GM23338 (cell line): ENCODE measurements around the gene DUSP6. TPM values are rescaled to one million over a fixed set of nuclear protein-coding genes. Genes with fewer than 3 reads are reported as not detected.

Experiments used
- ATAC-seq: fragments of 200-7000 bp; cut with Tn5 transposase; 3 replicates; pipeline ENCODE4 v1.9.1; 2020
- DNase-seq: peaks from one replicate; pipeline ENCODE4 v3.0.0-alpha.2; 2015; ENCODE audit warnings: low spot score
- H2AFZ ChIP-seq: fragments of 200-600 bp; sonication (generic); 2 replicates; pipeline ENCODE4 v1.8.0; 2016; ENCODE audit warnings: antibody characterized with exemption, mild to moderate bottlenecking, moderate library complexity
- H3F3A ChIP-seq: fragments of 200-600 bp; sonication (generic); replicated peaks from 2 replicates; pipeline ENCODE4 v1.8.0; 2017; ENCODE audit warnings: antibody characterized with exemption, mixed run types, low read depth
- H3K27ac ChIP-seq: fragments of 200-600 bp; sonication (generic); 2 replicates; pipeline ENCODE4 v1.6.1; 2016; ENCODE audit warnings: low read depth
- H3K27me3 ChIP-seq: fragments of 200-600 bp; sonication (generic); 2 replicates; pipeline ENCODE4 v1.8.0; 2016; ENCODE audit warnings: mild to moderate bottlenecking, mixed run types, moderate library complexity; ENCODE audit not compliant: insufficient read depth
- H3K36me3 ChIP-seq: fragments of 200-600 bp; sonication (generic); 2 replicates; pipeline ENCODE4 v1.8.0; 2016; ENCODE audit warnings: mild to moderate bottlenecking; ENCODE audit not compliant: insufficient read depth
- H3K4me1 ChIP-seq: fragments of 200-600 bp; sonication (generic); 2 replicates; pipeline ENCODE4 v1.8.0; 2016; ENCODE audit warnings: mild to moderate bottlenecking, moderate library complexity; ENCODE audit not compliant: insufficient read depth
- H3K4me2 ChIP-seq: fragments of 200-600 bp; sonication (generic); 2 replicates; pipeline ENCODE4 v1.7.1; 2017; ENCODE audit warnings: mixed run types
- H3K4me3 ChIP-seq: fragments of 200-600 bp; sonication (generic); 2 replicates; pipeline ENCODE4 v1.6.1; 2016; ENCODE audit warnings: mixed run types
- H3K79me2 ChIP-seq: fragments of 200-600 bp; sonication (generic); replicated peaks from 2 replicates; pipeline ENCODE4 v1.8.0; 2017; ENCODE audit warnings: mild to moderate bottlenecking; ENCODE audit not compliant: insufficient read depth
- H3K9me2 ChIP-seq: fragments of 200-600 bp; sonication (generic); 2 replicates; pipeline ENCODE4 v1.8.0; 2017; ENCODE audit not compliant: insufficient read depth
- H4K20me1 ChIP-seq: fragments of 200-600 bp; sonication (generic); replicated peaks from 2 replicates; pipeline ENCODE4 v1.8.0; 2017; ENCODE audit warnings: mild to moderate bottlenecking; ENCODE audit not compliant: insufficient read depth
- H3K27ac Mint-ChIP-seq: 2 replicates; pipeline ENCODE4 v1.8.0; 2020; ENCODE audit warnings: inconsistent platforms, mild to moderate bottlenecking, moderate library complexity, mixed read lengths
- H3K27me3 Mint-ChIP-seq: 3 replicates; pipeline ENCODE4 v1.8.0; 2022; ENCODE audit warnings: low read depth, mild to moderate bottlenecking, moderate library complexity, mixed read lengths, inconsistent platforms; ENCODE audit not compliant: insufficient read depth, poor library complexity
- H3K36me3 Mint-ChIP-seq: 3 replicates; pipeline ENCODE4 v1.8.0; 2021; ENCODE audit warnings: low read depth, mild to moderate bottlenecking, inconsistent platforms, moderate library complexity, mixed read lengths
- H3K4me1 Mint-ChIP-seq: 3 replicates; pipeline ENCODE4 v1.8.0; 2020; ENCODE audit warnings: mild to moderate bottlenecking, inconsistent platforms, mixed read lengths
- H3K4me3 Mint-ChIP-seq: 3 replicates; pipeline ENCODE4 v1.8.0; 2021; ENCODE audit warnings: moderate library complexity, mild to moderate bottlenecking, inconsistent platforms, mixed read lengths
- H3K9me3 Mint-ChIP-seq: 3 replicates; pipeline ENCODE4 v1.8.0; 2020; ENCODE audit warnings: moderate library complexity, mild to moderate bottlenecking, inconsistent platforms, mixed read lengths
- CREB1 ChIP-seq: fragments of 250-450 bp; sonication (Bioruptor Pico); IDR thresholded peaks from 2 replicates; pipeline ENCODE4 v1.5.0; 2020; ENCODE audit warnings: low read depth, mild to moderate bottlenecking, moderate library complexity
- EZH2 ChIP-seq: fragments of 200-600 bp; sonication (generic); IDR thresholded peaks from one replicate; pipeline ENCODE4 v1.8.0; 2017; ENCODE audit warnings: antibody characterized with exemption, mild to moderate bottlenecking, low read depth; ENCODE audit not compliant: unreplicated experiment
- EZH2phosphoT487 ChIP-seq: fragments of 200-600 bp; sonication (generic); IDR thresholded peaks from one replicate; pipeline ENCODE4 v1.8.1; 2018; ENCODE audit warnings: antibody characterized with exemption; ENCODE audit not compliant: unreplicated experiment
- JUNB ChIP-seq: IDR thresholded peaks from one replicate; pipeline ENCODE4 v1.6.1; 2016; ENCODE audit warnings: antibody characterized with exemption; ENCODE audit not compliant: unreplicated experiment
- NANOG ChIP-seq: IDR thresholded peaks from 2 replicates; pipeline ENCODE4 v1.6.1; 2016; ENCODE audit warnings: antibody characterized with exemption, borderline replicate concordance
- POLR2AphosphoS5 ChIP-seq: IDR thresholded peaks from 2 replicates; pipeline ENCODE4 v1.6.1; 2016; ENCODE audit warnings: antibody characterized with exemption, low read depth
- STAT1 ChIP-seq: IDR thresholded peaks from one replicate; pipeline ENCODE4 v1.6.1; 2016; ENCODE audit warnings: antibody characterized with exemption; ENCODE audit not compliant: unreplicated experiment
- ZNF114 ChIP-seq: fragments of 250-450 bp; sonication (Bioruptor Pico); IDR thresholded peaks from 2 replicates; pipeline ENCODE4 v1.5.0; 2020; ENCODE audit warnings: mild to moderate bottlenecking, moderate library complexity
- ZNF331 ChIP-seq: fragments of 250-450 bp; sonication (Bioruptor Pico); IDR thresholded peaks from 2 replicates; pipeline ENCODE4 v1.5.0; 2020; ENCODE audit warnings: low read depth, mild to moderate bottlenecking, moderate library complexity
- polyA plus RNA-seq: library from polyadenylated mRNA; unstranded; fragments of >200 nt; fragmentation: Nextera tagmentation; extraction: Ambion mirVana; gene quantifications from 2 replicates; pipeline ENCODE4 v1.2.1, GENCODE V29; 2016
- total RNA-seq: library from RNA; depleted of rRNA; stranded (reverse); fragments of >200 nt; shearing (Covaris generic); gene quantifications from 2 replicates; pipeline ENCODE4 v1.2.3, GENCODE V29; 2014
- TF ChIP-seq, protein P1 (sequence below): fragments of 250-450 bp; sonication (Bioruptor Pico); IDR thresholded peaks from 2 replicates; pipeline ENCODE4 v1.5.0; 2020; ENCODE audit warnings: mild to moderate bottlenecking, moderate library complexity
- TF ChIP-seq, protein P2 (sequence below): IDR thresholded peaks from one replicate; pipeline ENCODE4 v1.6.1; 2018; ENCODE audit warnings: antibody characterized with exemption; ENCODE audit not compliant: unreplicated experiment
- TF ChIP-seq, protein P3 (sequence below), 2 experiments: fragments of 200-600 bp in 1 of 2; sonication (generic) in 1 of 2; conservative IDR thresholded peaks; 2 replicates each; pipeline versions ENCODE4 v1.5.1 to v1.6.1; 2016 to 2017; ENCODE audit warnings: antibody characterized with exemption in 2 of 2, low read depth in 2 of 2, mild to moderate bottlenecking in 2 of 2, moderate library complexity in 1 of 2
- TF ChIP-seq, protein P4 (sequence below): IDR thresholded peaks from 2 replicates; pipeline ENCODE4 v1.6.1; 2016; ENCODE audit warnings: antibody characterized with exemption

The DUSP6 gene
- total and polyA plus RNA-seq, 2 experiments from 2014 or later = 117 to 191 TPM

GRCh38 chr12:89311703-89312293 lies 40.5 kb downstream of the DUSP6 start:
- H3K4me3 ChIP-seq = no peak overlapping the region
- H3K27ac ChIP-seq = no peak overlapping the region
- H3K4me3 Mint-ChIP-seq = no peak overlapping the region
- H3K36me3 ChIP-seq = no peaks in the 10 kb centered on the region
- no peaks in the 10 kb centered on the region for H3K79me2 ChIP-seq
- H4K20me1 ChIP-seq = no peaks in the 10 kb centered on the region
- no peak overlapping the region for H2AFZ ChIP-seq
- H3K4me2 ChIP-seq = no peak overlapping the region
- H3K27me3 ChIP-seq = no peaks in the 10 kb centered on the region
- no peaks in the 10 kb centered on the region; the same call in 1 of the 2 replicates for H3K9me2 ChIP-seq
- TF ChIP-seq CREB1 (CRISPR knock-in tag) = no peak
- no peak for TF ChIP-seq STAT1
- TF ChIP-seq NANOG = no peak
- no peak for TF ChIP-seq ZNF331 (CRISPR knock-in tag)
- TF ChIP-seq EZH2 = no peak
- TF ChIP-seq, protein P1, sequence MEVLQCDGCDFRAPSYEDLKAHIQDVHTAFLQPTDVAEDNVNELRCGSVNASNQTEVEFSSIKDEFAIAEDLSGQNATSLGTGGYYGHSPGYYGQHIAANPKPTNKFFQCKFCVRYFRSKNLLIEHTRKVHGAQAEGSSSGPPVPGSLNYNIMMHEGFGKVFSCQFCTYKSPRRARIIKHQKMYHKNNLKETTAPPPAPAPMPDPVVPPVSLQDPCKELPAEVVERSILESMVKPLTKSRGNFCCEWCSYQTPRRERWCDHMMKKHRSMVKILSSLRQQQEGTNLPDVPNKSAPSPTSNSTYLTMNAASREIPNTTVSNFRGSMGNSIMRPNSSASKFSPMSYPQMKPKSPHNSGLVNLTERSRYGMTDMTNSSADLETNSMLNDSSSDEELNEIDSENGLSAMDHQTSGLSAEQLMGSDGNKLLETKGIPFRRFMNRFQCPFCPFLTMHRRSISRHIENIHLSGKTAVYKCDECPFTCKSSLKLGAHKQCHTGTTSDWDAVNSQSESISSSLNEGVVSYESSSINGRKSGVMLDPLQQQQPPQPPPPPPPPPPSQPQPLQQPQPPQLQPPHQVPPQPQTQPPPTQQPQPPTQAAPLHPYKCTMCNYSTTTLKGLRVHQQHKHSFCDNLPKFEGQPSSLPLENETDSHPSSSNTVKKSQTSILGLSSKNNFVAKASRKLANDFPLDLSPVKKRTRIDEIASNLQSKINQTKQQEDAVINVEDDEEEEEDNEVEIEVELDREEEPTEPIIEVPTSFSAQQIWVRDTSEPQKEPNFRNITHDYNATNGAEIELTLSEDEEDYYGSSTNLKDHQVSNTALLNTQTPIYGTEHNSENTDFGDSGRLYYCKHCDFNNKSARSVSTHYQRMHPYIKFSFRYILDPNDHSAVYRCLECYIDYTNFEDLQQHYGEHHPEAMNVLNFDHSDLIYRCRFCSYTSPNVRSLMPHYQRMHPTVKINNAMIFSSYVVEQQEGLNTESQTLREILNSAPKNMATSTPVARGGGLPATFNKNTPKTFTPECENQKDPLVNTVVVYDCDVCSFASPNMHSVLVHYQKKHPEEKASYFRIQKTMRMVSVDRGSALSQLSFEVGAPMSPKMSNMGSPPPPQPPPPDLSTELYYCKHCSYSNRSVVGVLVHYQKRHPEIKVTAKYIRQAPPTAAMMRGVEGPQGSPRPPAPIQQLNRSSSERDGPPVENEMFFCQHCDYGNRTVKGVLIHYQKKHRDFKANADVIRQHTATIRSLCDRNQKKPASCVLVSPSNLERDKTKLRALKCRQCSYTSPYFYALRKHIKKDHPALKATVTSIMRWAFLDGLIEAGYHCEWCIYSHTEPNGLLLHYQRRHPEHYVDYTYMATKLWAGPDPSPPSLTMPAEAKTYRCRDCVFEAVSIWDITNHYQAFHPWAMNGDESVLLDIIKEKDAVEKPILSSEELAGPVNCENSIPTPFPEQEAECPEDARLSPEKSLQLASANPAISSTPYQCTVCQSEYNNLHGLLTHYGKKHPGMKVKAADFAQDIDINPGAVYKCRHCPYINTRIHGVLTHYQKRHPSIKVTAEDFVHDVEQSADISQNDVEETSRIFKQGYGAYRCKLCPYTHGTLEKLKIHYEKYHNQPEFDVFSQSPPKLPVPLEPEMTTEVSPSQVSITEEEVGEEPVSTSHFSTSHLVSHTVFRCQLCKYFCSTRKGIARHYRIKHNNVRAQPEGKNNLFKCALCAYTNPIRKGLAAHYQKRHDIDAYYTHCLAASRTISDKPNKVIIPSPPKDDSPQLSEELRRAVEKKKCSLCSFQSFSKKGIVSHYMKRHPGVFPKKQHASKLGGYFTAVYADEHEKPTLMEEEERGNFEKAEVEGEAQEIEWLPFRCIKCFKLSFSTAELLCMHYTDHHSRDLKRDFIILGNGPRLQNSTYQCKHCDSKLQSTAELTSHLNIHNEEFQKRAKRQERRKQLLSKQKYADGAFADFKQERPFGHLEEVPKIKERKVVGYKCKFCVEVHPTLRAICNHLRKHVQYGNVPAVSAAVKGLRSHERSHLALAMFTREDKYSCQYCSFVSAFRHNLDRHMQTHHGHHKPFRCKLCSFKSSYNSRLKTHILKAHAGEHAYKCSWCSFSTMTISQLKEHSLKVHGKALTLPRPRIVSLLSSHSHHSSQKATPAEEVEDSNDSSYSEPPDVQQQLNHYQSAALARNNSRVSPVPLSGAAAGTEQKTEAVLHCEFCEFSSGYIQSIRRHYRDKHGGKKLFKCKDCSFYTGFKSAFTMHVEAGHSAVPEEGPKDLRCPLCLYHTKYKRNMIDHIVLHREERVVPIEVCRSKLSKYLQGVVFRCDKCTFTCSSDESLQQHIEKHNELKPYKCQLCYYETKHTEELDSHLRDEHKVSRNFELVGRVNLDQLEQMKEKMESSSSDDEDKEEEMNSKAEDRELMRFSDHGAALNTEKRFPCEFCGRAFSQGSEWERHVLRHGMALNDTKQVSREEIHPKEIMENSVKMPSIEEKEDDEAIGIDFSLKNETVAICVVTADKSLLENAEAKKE (CRISPR knock-in tag) = no peak
- no peak for TF ChIP-seq EZH2phosphoT487
- TF ChIP-seq POLR2AphosphoS5 = no peak
- TF ChIP-seq, protein P2, sequence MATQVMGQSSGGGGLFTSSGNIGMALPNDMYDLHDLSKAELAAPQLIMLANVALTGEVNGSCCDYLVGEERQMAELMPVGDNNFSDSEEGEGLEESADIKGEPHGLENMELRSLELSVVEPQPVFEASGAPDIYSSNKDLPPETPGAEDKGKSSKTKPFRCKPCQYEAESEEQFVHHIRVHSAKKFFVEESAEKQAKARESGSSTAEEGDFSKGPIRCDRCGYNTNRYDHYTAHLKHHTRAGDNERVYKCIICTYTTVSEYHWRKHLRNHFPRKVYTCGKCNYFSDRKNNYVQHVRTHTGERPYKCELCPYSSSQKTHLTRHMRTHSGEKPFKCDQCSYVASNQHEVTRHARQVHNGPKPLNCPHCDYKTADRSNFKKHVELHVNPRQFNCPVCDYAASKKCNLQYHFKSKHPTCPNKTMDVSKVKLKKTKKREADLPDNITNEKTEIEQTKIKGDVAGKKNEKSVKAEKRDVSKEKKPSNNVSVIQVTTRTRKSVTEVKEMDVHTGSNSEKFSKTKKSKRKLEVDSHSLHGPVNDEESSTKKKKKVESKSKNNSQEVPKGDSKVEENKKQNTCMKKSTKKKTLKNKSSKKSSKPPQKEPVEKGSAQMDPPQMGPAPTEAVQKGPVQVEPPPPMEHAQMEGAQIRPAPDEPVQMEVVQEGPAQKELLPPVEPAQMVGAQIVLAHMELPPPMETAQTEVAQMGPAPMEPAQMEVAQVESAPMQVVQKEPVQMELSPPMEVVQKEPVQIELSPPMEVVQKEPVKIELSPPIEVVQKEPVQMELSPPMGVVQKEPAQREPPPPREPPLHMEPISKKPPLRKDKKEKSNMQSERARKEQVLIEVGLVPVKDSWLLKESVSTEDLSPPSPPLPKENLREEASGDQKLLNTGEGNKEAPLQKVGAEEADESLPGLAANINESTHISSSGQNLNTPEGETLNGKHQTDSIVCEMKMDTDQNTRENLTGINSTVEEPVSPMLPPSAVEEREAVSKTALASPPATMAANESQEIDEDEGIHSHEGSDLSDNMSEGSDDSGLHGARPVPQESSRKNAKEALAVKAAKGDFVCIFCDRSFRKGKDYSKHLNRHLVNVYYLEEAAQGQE = no peak
- TF ChIP-seq, protein P3, sequence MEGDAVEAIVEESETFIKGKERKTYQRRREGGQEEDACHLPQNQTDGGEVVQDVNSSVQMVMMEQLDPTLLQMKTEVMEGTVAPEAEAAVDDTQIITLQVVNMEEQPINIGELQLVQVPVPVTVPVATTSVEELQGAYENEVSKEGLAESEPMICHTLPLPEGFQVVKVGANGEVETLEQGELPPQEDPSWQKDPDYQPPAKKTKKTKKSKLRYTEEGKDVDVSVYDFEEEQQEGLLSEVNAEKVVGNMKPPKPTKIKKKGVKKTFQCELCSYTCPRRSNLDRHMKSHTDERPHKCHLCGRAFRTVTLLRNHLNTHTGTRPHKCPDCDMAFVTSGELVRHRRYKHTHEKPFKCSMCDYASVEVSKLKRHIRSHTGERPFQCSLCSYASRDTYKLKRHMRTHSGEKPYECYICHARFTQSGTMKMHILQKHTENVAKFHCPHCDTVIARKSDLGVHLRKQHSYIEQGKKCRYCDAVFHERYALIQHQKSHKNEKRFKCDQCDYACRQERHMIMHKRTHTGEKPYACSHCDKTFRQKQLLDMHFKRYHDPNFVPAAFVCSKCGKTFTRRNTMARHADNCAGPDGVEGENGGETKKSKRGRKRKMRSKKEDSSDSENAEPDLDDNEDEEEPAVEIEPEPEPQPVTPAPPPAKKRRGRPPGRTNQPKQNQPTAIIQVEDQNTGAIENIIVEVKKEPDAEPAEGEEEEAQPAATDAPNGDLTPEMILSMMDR (conservative IDR thresholded peaks at IDR 0.05; ENCODE audit: low read depth in 2 of 2) = no peak
- no peak for TF ChIP-seq ZNF114 (CRISPR knock-in tag)
- no peak for TF ChIP-seq JUNB
- TF ChIP-seq, protein P4, sequence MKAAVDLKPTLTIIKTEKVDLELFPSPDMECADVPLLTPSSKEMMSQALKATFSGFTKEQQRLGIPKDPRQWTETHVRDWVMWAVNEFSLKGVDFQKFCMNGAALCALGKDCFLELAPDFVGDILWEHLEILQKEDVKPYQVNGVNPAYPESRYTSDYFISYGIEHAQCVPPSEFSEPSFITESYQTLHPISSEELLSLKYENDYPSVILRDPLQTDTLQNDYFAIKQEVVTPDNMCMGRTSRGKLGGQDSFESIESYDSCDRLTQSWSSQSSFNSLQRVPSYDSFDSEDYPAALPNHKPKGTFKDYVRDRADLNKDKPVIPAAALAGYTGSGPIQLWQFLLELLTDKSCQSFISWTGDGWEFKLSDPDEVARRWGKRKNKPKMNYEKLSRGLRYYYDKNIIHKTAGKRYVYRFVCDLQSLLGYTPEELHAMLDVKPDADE = no peak
- peaks cover 9% of the 10 kb centered on the region; the same call in 1 of the 2 replicates for H3K4me1 ChIP-seq
- H3K36me3 Mint-ChIP-seq = no peaks in the 10 kb centered on the region
- no peak for DNase-seq
- ATAC-seq = no peak
- H3K27me3 Mint-ChIP-seq = peaks cover 3% of the 10 kb centered on the region
- no peak overlapping the region for H3K27ac Mint-ChIP-seq
- peaks cover 21% of the 10 kb centered on the region for H3K4me1 Mint-ChIP-seq
- no peaks in the 10 kb centered on the region for H3F3A ChIP-seq
- H3K9me3 Mint-ChIP-seq = no peaks in the 10 kb centered on the region
